D721Med (cell line): Measurements from ENCODE around the gene TAAR1.

Experiments
- DNase-seq: peaks from one replicate; pipeline ENCODE4 v3.0.0; 2011; ENCODE audit warnings: low spot score; ENCODE audit not compliant: insufficient read length
- FAIRE-seq: peaks from 2 replicates; lab custom pipeline; 2011; peaks lifted over from hg19 to GRCh38; lab: Jason Lieb, UNC
- CTCF ChIP-seq: IDR thresholded peaks from 2 replicates; pipeline ENCODE4 v1.5.1; 2012; ENCODE audit warnings: mild to moderate bottlenecking, control low read depth; ENCODE audit not compliant: insufficient read depth; ENCODE audit errors: missing control alignments

Gene TAAR1

DNA sequence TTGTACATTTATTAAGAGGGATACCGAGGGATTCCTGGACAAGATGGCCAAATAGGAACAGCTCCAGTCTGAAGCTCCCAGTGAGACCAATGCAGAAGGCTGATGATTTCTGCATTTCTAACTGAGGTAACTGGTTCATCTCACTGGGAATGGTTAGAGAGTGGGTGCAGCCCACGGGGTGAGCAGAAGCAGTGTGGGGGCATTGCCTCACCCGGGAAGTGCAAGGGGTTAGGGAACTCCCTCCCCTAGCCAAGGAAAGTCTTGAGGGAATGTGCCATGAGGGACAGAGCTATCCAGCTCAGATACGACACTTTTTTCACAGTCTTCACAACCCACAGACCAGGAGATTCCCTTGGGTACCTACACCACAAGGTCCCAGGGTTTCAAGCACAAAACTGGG, 24.2 kb downstream of the TAAR1 start:
- FAIRE-seq (no peak), DNase-seq (no peak)
- no peak for TF ChIP-seq CTCF

DNA sequence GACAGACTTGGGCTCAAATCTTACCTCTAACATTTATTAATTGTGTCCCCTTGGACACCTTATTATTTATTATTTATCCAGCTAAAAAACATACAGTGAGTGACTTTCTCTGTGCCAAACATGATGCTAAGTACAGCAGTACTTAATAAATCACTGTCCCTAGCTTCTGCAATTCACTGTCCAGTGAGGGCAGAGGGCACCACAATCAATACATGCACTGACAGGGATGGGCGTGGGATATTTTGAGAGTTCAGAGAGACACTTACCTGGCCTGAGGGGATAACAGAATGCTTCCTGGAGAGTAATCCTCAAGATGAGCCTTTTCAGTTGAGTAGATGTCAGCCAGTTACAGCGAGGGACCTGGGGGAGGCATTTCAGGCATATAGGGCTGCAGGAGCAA, 25.6 kb downstream of the TAAR1 start:
- no peak for TF ChIP-seq CTCF
- FAIRE-seq (no peak), DNase-seq (no peak)

DNA sequence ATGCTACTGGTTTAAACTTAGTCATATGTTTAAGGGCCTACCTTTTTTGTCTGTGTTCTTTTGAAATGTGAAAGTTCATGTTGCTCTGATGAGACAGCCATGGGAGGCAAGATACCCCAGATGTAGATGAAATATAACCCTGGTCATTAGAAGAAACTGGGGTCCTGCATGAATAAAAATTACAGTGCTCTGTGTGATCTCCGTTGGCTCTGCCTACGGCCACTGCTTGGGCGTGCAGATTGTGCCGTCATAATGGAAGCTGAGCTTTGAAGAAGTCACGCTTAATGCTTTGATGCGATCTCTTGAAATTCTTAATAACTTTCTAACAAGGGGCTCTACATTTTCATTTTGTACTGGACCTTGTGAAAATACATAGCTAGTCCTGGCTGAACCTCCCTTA, 34.8 kb downstream of the TAAR1 start, which contains the start of gene TAAR2:
Gene TAAR2, minus strand, starts transcription at position 101 of the 400 bp plus-strand sequence. Its CDS starts 0 bp downstream, at position 101.
- DNase-seq (no peak), FAIRE-seq (no peak)
- TF ChIP-seq CTCF = no peak

DNA sequence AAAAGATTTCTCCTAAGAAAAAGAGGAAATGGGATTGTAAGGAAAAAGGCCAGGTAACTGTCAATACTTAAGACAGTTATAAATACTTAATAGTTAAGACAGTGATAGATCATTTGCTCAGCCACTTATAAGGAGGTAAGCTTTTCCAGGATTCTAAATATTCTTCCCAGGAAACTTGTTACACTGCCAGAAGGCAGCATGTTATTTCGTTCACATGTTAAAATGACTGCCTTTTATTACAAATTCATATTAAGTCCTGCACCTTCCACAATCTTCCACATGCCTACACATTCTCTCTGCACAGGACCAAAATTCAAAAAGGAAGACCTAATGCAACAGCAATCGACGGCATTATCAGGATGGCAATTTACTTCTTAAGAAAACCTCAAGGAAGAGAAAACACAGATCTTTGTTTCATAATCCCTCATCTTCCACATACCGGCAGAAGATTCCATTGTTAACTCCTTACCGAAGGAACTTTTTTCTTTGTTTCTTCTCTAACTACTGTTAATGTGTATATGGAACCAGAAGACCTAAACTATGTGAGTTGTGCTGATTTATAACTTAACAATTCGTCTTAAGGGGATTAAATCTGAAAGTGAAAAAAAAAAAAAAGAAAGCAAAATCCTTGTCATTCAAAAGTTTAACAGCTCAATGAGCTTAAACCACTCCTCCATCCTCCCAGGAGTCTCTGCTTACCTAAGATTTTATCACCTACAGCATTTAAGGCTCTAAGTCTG, 35.7 kb downstream of the TAAR1 start:
- FAIRE-seq (no peak), DNase-seq (no peak)
- TF ChIP-seq CTCF = no peak

DNA sequence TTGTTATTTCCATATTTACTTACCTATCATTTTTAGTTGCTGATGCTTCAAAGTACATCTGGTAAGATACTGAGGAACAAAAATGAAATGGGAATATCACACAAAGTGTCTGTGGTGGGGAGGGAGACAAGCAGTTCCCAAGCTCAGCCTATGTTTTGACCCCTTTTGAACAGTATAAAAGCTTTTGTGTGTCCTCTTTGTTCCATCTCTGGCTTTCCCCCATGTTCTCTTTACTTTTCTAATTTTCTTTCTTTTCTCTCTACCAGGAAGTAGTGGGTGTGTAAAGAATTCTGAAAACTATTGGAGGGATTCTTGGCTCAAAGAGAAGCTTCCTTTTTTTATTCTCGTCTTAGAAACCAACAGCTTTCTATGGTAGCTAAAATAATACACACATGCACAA, 42.3 kb downstream of the TAAR1 start:
- no peak for FAIRE-seq
- no peak for DNase-seq
- TF ChIP-seq CTCF = no peak

DNA sequence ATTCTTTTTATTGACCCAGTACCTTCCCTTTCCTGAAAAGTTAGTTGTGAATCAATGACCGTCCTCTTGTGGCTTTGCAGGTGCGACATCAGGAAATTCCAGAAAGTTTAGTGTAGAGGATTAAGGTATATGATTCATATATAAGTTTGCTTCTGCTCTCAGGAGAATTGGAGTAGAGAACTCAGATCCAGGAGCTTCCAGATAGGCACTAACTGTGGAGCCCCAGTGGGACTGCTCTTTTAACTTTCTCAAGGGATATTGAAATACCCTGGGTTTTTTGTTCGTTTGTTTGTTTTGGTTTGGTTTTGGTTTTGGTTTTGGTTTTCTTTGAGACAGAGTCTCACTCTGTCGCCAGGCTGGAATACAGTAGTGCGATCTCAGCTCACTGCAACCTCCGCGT, 44.4 kb downstream of the TAAR1 start:
- TF ChIP-seq CTCF = no peak
- no peak for DNase-seq
- FAIRE-seq = no peak

DNA sequence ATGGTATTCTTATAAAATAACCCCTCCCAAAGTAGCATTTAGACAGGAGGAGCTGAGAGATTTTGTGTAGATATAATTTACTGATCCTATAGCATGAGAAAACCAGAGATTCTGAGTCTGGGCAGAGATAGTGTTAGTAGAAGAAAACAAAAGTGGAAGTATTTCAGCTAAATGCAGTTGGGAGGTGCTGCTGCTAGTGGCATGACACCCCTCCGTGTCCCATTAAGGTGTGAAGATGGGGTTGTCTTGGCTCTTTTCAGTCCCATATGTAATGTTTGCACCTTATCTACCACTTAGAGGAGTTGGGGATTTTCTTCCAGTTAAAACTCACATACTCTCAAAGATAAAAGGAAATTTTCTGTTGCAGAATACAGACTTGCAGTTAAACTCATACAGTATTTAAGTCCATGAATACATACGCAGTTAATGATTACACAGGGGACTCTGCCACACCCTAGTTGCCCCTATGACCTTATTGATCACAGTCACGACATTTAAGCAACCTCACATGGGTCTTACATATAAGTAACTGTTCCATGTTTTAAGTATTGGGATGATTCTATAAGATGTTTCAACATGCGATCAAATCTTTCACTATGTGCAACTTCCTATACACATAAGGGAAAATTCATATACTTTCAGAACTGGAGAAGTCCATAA, 46.4 kb downstream of the TAAR1 start:
- no peak for TF ChIP-seq CTCF
- FAIRE-seq (no peak), DNase-seq (no peak)
